HCT116 (cell line): ENCODE measurements around the gene AMOT. TPM values are rescaled to one million over a fixed set of nuclear protein-coding genes. Genes with fewer than 3 reads are reported as not detected.

Experiments used
- ATAC-seq: fragments of 200-7000 bp; cut with Tn5 transposase; 2 replicates; pipeline ENCODE4 v1.9.1; 2020; ENCODE audit warnings: mild to moderate bottlenecking, moderate library complexity
- BruUV-seq: library from RNA; stranded (reverse); fragments of 400-500 nt; replicated peaks from 2 replicates; lab custom pipeline; 2021; lab: Mats Ljungman, UMichigan
- CTCF ChIA-PET: fragments of 300-600 bp; sonication (Branson Sonifier 250); formaldehyde crosslinking; loops from one replicate; lab custom pipeline; 2021; ENCODE audit warnings: antibody characterized with exemption; lab: Charles Lee
- POLR2A ChIA-PET: fragments of 300-600, 350-600 bp; sonication (Branson Sonifier 250); formaldehyde crosslinking; loops from one replicate; lab custom pipeline; 2021; ENCODE audit warnings: antibody characterized with exemption; lab: Charles Lee
- RAD21 ChIA-PET, 2 experiments: fragments of 300-600 bp; sonication (Branson Sonifier 250); formaldehyde crosslinking; loops; one replicate each; lab custom pipeline; 2023; ENCODE audit warnings: low total read pairs in 2 of 2; ENCODE audit not compliant: uncharacterized antibody in 2 of 2, unreplicated experiment in 2 of 2, low non-redundant PET in 1 of 2; lab: Charles Lee
- DNase-seq: peaks from one replicate; pipeline ENCODE4 v3.0.0-alpha.2; 2010; ENCODE audit warnings: low read depth, low spot score
- H2AFZ ChIP-seq: fragments of 200-600 bp; shearing (Covaris generic), sonication (generic); 2 replicates; pipeline ENCODE4 v1.6.1; 2017; ENCODE audit warnings: low read depth, mixed run types, mixed read lengths, antibody characterized with exemption, low read length; ENCODE audit not compliant: poor library complexity, severe bottlenecking
- H3K27ac ChIP-seq: 2 replicates; pipeline ENCODE4 v1.5.1; 2012; ENCODE audit warnings: low read depth, low read length
- H3K27me3 ChIP-seq: fragments of 200-600 bp; sonication (generic); 2 replicates; pipeline ENCODE4 v1.6.1; 2016; ENCODE audit warnings: mixed run types, low read length, mixed read lengths; ENCODE audit not compliant: insufficient read depth
- H3K36me3 ChIP-seq, 2 experiments: fragments of 200-500 bp in 1 of 2; fragments of 200-600 bp in 1 of 2; sonication (Bioruptor generic) in 1 of 2; sonication (generic) in 1 of 2; 2 replicates each; pipeline versions ENCODE4 v1.5.1 to v1.6.1; 2014 to 2016; ENCODE audit warnings: low read length in 2 of 2, inconsistent platforms in 1 of 2, mixed read lengths in 1 of 2, mixed run types in 1 of 2; ENCODE audit not compliant: insufficient read depth in 2 of 2, control insufficient read depth in 1 of 2
- H3K4me1 ChIP-seq, 2 experiments: fragments of 200-600 bp in 1 of 2; sonication (generic) in 1 of 2; 2 replicates each; pipeline versions ENCODE4 v1.5.1 to v1.6.1; 2012 to 2017; ENCODE audit warnings: low read length in 2 of 2, inconsistent platforms in 1 of 2, mild to moderate bottlenecking in 1 of 2, mixed read lengths in 1 of 2, mixed run types in 1 of 2, moderate library complexity in 1 of 2; ENCODE audit not compliant: insufficient read depth in 2 of 2, control insufficient read depth in 1 of 2
- H3K4me2 ChIP-seq: fragments of 200-600 bp; sonication (generic); 2 replicates; pipeline ENCODE4 v1.6.1; 2017; ENCODE audit warnings: mixed run types, low read length, mixed read lengths
- H3K4me3 ChIP-seq, 2 experiments: fragments of 200-600 bp in 1 of 2; sonication (generic) in 1 of 2; replicated peaks in 1 of 2; 2 replicates each; pipeline ENCODE4 v1.5.1; 2011 to 2016; ENCODE audit warnings: low read length in 2 of 2, control low read depth in 1 of 2, low read depth in 1 of 2, mild to moderate bottlenecking in 1 of 2, mixed read lengths in 1 of 2, mixed run types in 1 of 2
- H3K79me2 ChIP-seq: fragments of 200-600 bp; sonication (generic); 2 replicates; pipeline ENCODE4 v1.6.1; 2017; ENCODE audit warnings: mild to moderate bottlenecking, mixed run types, low read length, moderate library complexity, mixed read lengths; ENCODE audit not compliant: insufficient read depth
- H3K9ac ChIP-seq: fragments of 200-600 bp; sonication (generic); 2 replicates; pipeline ENCODE4 v1.6.1; 2016; ENCODE audit warnings: low read length, mixed read lengths
- H3K9me2 ChIP-seq: fragments of 200-600 bp; sonication (generic), shearing (Covaris generic); 2 replicates; pipeline ENCODE4 v1.6.1; 2017; ENCODE audit warnings: mixed run types, mild to moderate bottlenecking, moderate library complexity; ENCODE audit not compliant: insufficient read depth
- H3K9me3 ChIP-seq, 2 experiments: fragments of 200-500 bp in 1 of 2; fragments of 200-600 bp in 1 of 2; sonication (Bioruptor generic) in 1 of 2; sonication (generic) in 1 of 2; 2 replicates each; pipeline ENCODE4 v1.6.1; 2014 to 2017; ENCODE audit warnings: low read length in 2 of 2, mixed read lengths in 2 of 2, inconsistent platforms in 1 of 2, low read depth in 1 of 2, mild to moderate bottlenecking in 1 of 2, mixed run types in 1 of 2, moderate library complexity in 1 of 2; ENCODE audit not compliant: control insufficient read depth in 1 of 2, insufficient read depth in 1 of 2
- H4K20me1 ChIP-seq: fragments of 200-600 bp; sonication (generic), shearing (Covaris generic); 2 replicates; pipeline ENCODE4 v1.6.1; 2017; ENCODE audit warnings: mixed run types, mild to moderate bottlenecking, moderate library complexity; ENCODE audit not compliant: insufficient read depth
- CBX3 ChIP-seq: IDR thresholded peaks from 2 replicates; pipeline ENCODE4 v1.6.1; 2012; ENCODE audit warnings: low read depth
- EGR1 ChIP-seq: IDR thresholded peaks from 2 replicates; pipeline ENCODE4 v1.6.1; 2012; ENCODE audit warnings: low read depth
- EZH2 ChIP-seq: fragments of 200-600 bp; sonication (generic); IDR thresholded peaks from 2 replicates; pipeline ENCODE4 v1.6.1; 2017; ENCODE audit warnings: antibody characterized with exemption, mixed run types
- EZH2phosphoT487 ChIP-seq: fragments of 200-600 bp; IDR thresholded peaks from 2 replicates; pipeline ENCODE4 v1.6.1; 2018; ENCODE audit warnings: antibody characterized with exemption, borderline replicate concordance
- FOSL1 ChIP-seq: IDR thresholded peaks from 2 replicates; pipeline ENCODE4 v1.6.1; 2012; ENCODE audit warnings: low read depth
- SIN3A ChIP-seq: IDR thresholded peaks from 2 replicates; pipeline ENCODE4 v1.6.1; 2012; ENCODE audit warnings: low read depth
- SP1 ChIP-seq: IDR thresholded peaks from 2 replicates; pipeline ENCODE4 v1.6.1; 2012; ENCODE audit warnings: low read depth
- SRF ChIP-seq: IDR thresholded peaks from 2 replicates; pipeline ENCODE4 v1.6.1; 2012; ENCODE audit warnings: low read depth
- TCF7L2 ChIP-seq: IDR thresholded peaks from 2 replicates; pipeline ENCODE4 v1.7.0; 2011; ENCODE audit warnings: borderline replicate concordance, inconsistent platforms; ENCODE audit not compliant: insufficient read depth, insufficient read length; ENCODE audit errors: extremely low read depth
- ZFX ChIP-seq: fragments of 450-650 bp; IDR thresholded peaks from 2 replicates; pipeline ENCODE4 v1.6.1; 2017
- ZNF274 ChIP-seq: fragments of 200-500 bp; sonication (Bioruptor generic); IDR thresholded peaks from 2 replicates; pipeline ENCODE4 v1.6.1; 2014; ENCODE audit warnings: mild to moderate bottlenecking, low read depth, low read length, inconsistent platforms
- intact Hi-C: fragments of 100-400 bp; cut with micrococcal nuclease; formaldehyde crosslinking; loops from 2 replicates; pipeline ENCODE4 v1.10.0; 2022
- total RNA-seq: library from RNA; stranded (reverse); gene quantifications from one replicate; pipeline ENCODE4 v1.2.1, GENCODE V29; 2021; ENCODE audit not compliant: unreplicated experiment

The AMOT gene
- total RNA-seq, 1 experiment from 2014 or later, result 7.7 TPM

- Histone ChIP-seq H3K9ac (no peak overlapping the region), H3K27ac (no peak overlapping the region), H3K4me1 (no peaks in the 10 kb centered on the region; a peak in 1 of 4 replicates), H3K27me3 (no peaks in the 10 kb centered on the region), H3K4me2 (no peak overlapping the region), H3K36me3 (no peaks in the 10 kb centered on the region), H2AFZ (no peak overlapping the region), H3K9me2 (no peaks in the 10 kb centered on the region), H4K20me1 (no peaks in the 10 kb centered on the region), H3K9me3 (no peaks in the 10 kb centered on the region), H3K79me2 (no peaks in the 10 kb centered on the region), H3K4me3 (no peak overlapping the region)
- ATAC-seq (no peak), DNase-seq (no peak)
- POLR2A ChIA-PET, result no interaction called here
- RAD21 ChIA-PET, result no interaction called here
- CTCF ChIA-PET, result no interaction called here
- no TSS peak for BruUV-seq
- intact Hi-C loops, result no loop called here
- TF ChIP-seq EZH2 (no peak), SP1 (no peak), SRF (no peak), ZFX (no peak), ZNF274 (no peak), SIN3A (no peak), EZH2phosphoT487 (no peak), FOSL1 (no peak), TCF7L2 (no peak), EGR1 (no peak)
- TF ChIP-seq, all 23 proteins: peak for 0
These were observed 20.8 kb downstream of the AMOT start for GRCh38 chrX:112819813-112820212.

- TF ChIP-seq CBX3, result no peak
- no peak for TF ChIP-seq EZH2phosphoT487
- TF ChIP-seq SIN3A, result no peak
- H3K27ac ChIP-seq, result no peak overlapping the region
- H3K27me3 ChIP-seq, result no peaks in the 10 kb centered on the region
- RAD21 ChIA-PET, result no interaction called here
- CTCF ChIA-PET, result no interaction called here
- no peaks in the 10 kb centered on the region for H3K9me3 ChIP-seq
- no peaks in the 10 kb centered on the region for H4K20me1 ChIP-seq
- no peak overlapping the region for H3K4me2 ChIP-seq
- no peaks in the 10 kb centered on the region; a peak in 1 of 4 replicates for H3K4me1 ChIP-seq
- no peak overlapping the region for H3K4me3 ChIP-seq
- POLR2A ChIA-PET, result no interaction called here
- ATAC-seq, result no peak
- no peaks in the 10 kb centered on the region for H3K9me2 ChIP-seq
- intact Hi-C loops, result no loop called here
- no TSS peak for BruUV-seq
- no peaks in the 10 kb centered on the region for H3K36me3 ChIP-seq
- H3K9ac ChIP-seq, result no peak overlapping the region
- no peaks in the 10 kb centered on the region for H3K79me2 ChIP-seq
- no peak overlapping the region for H2AFZ ChIP-seq
- no peak for DNase-seq
These were observed 21.5 kb downstream of the AMOT start for GRCh38 chrX:112819008-112819640.
